Endothelial cell of umbilical vein (primary cell): Measurements from ENCODE around the gene PANX2. TPM values are rescaled to one million over a fixed set of nuclear protein-coding genes. Genes with fewer than 3 reads are reported as not detected.

Experiments
- BruUV-seq: library from RNA; stranded (reverse); fragments of 400-500 nt; replicated peaks from 2 replicates; lab custom pipeline; 2021; lab: Mats Ljungman, UMichigan
- CTCF ChIA-PET: fragments of 300-600, 350-600 bp; sonication (Branson Sonifier 250); formaldehyde crosslinking; loops from one replicate; lab custom pipeline; 2021; ENCODE audit warnings: antibody characterized with exemption, inconsistent platforms; lab: Charles Lee
- POLR2A ChIA-PET: fragments of 300-600, 350-600 bp; sonication (Branson Sonifier 250); formaldehyde crosslinking; loops from one replicate; lab custom pipeline; 2021; ENCODE audit warnings: antibody characterized with exemption, inconsistent platforms; lab: Charles Lee
- DNase-seq: peaks from one replicate; pipeline ENCODE4 v3.0.0-alpha.2; 2011; ENCODE audit warnings: low read depth, low spot score
- FAIRE-seq: peaks from 2 replicates; lab custom pipeline; 2011; peaks lifted over from hg19 to GRCh38; lab: Jason Lieb, UNC
- H2AFZ ChIP-seq: 2 replicates; pipeline ENCODE4 v1.6.0; 2012; ENCODE audit warnings: low read depth, low read length, control low read depth, inconsistent platforms
- H3K27ac ChIP-seq: 2 replicates; pipeline ENCODE4 v1.5.1; 2011; ENCODE audit warnings: low read depth, mild to moderate bottlenecking, control low read depth, low read length, moderate library complexity; ENCODE audit not compliant: insufficient read depth
- H3K27me3 ChIP-seq, 2 experiments: 2 replicates each; pipeline versions ENCODE4 v1.6.0 to v1.6.1; 2011; ENCODE audit warnings: low read length in 2 of 2, mixed read lengths in 1 of 2; ENCODE audit not compliant: control insufficient read depth in 2 of 2, insufficient read depth in 2 of 2
- H3K36me3 ChIP-seq, 2 experiments: 2 replicates in 1 of 2; 3 replicates in 1 of 2; pipeline ENCODE4 v1.5.1; 2011; ENCODE audit warnings: low read length in 2 of 2, mild to moderate bottlenecking in 1 of 2, moderate library complexity in 1 of 2; ENCODE audit not compliant: control insufficient read depth in 2 of 2, insufficient read depth in 2 of 2; ENCODE audit errors: extremely low read depth in 1 of 2
- H3K4me1 ChIP-seq: 3 replicates; pipeline ENCODE4 v1.5.1; 2011; ENCODE audit warnings: mild to moderate bottlenecking, low read length; ENCODE audit not compliant: control insufficient read depth, insufficient read depth; ENCODE audit errors: extremely low read depth
- H3K4me2 ChIP-seq: 2 replicates; pipeline ENCODE4 v1.6.1; 2011; ENCODE audit warnings: low read length, control low read depth, mixed read lengths; ENCODE audit not compliant: insufficient read depth
- H3K4me3 ChIP-seq, 3 experiments: fragments of 200-600 bp in 1 of 3; sonication (generic), shearing (Covaris generic) in 1 of 3; replicated peaks in 1 of 3; 2 replicates each; pipeline ENCODE4 v1.5.1; 2011 to 2016; ENCODE audit warnings: control low read depth in 3 of 3, low read length in 3 of 3, mild to moderate bottlenecking in 2 of 3, inconsistent platforms in 1 of 3, low read depth in 1 of 3, moderate library complexity in 1 of 3; ENCODE audit not compliant: insufficient read depth in 1 of 3
- H3K79me2 ChIP-seq: 2 replicates; pipeline ENCODE4 v1.6.0; 2012; ENCODE audit warnings: low read length, inconsistent platforms; ENCODE audit not compliant: control insufficient read depth, insufficient read depth
- H3K9ac ChIP-seq: replicated peaks from 2 replicates; pipeline ENCODE3; 2011; ENCODE audit warnings: low read length, control low read depth; ENCODE audit not compliant: insufficient read depth; ENCODE audit errors: extremely low read depth
- H3K9me1 ChIP-seq: replicated peaks from 3 replicates; pipeline ENCODE4 v1.6.0; 2011; ENCODE audit warnings: mild to moderate bottlenecking, low read length; ENCODE audit not compliant: control insufficient read depth, insufficient read depth; ENCODE audit errors: extremely low read depth
- H3K9me3 ChIP-seq: replicated peaks from 2 replicates; pipeline ENCODE4 v1.5.1; 2012; ENCODE audit warnings: low read length, inconsistent platforms; ENCODE audit not compliant: control insufficient read depth, insufficient read depth
- H4K20me1 ChIP-seq: replicated peaks from 2 replicates; pipeline ENCODE3; 2011; ENCODE audit warnings: mild to moderate bottlenecking, low read length; ENCODE audit not compliant: control insufficient read depth, insufficient read depth; ENCODE audit errors: extremely low read depth
- EZH2 ChIP-seq: IDR thresholded peaks from 2 replicates; pipeline ENCODE4 v1.6.1; 2012; ENCODE audit warnings: borderline replicate concordance, low read depth, mild to moderate bottlenecking, moderate library complexity, low read length, inconsistent platforms; ENCODE audit not compliant: severe bottlenecking
- FOS ChIP-seq: IDR thresholded peaks from 2 replicates; pipeline ENCODE4 v1.6.1; 2011; ENCODE audit warnings: mild to moderate bottlenecking, low read length, moderate library complexity, borderline replicate concordance; ENCODE audit not compliant: insufficient read depth
- GATA2 ChIP-seq: IDR thresholded peaks from 2 replicates; pipeline ENCODE4 v1.7.0; 2011; ENCODE audit warnings: low read depth, mild to moderate bottlenecking, moderate library complexity, mixed read lengths, low read length; ENCODE audit not compliant: insufficient read length, insufficient read depth
- JUN ChIP-seq: IDR thresholded peaks from 2 replicates; pipeline ENCODE4 v1.6.1; 2011; ENCODE audit warnings: borderline replicate concordance, low read depth; ENCODE audit not compliant: insufficient read length, insufficient read depth
- MYC ChIP-seq: IDR thresholded peaks from one replicate; pipeline ENCODE4 v1.6.1; 2011; ENCODE audit warnings: mild to moderate bottlenecking, low read depth, low read length
- POLR2A ChIP-seq: IDR thresholded peaks from 2 replicates; pipeline ENCODE4 v1.6.1; 2012; ENCODE audit warnings: low read depth, mild to moderate bottlenecking, control low read depth, low read length
- POLR2AphosphoS5 ChIP-seq: IDR thresholded peaks from 2 replicates; pipeline ENCODE4 v1.6.1; 2012; ENCODE audit warnings: low read depth, mild to moderate bottlenecking, control low read depth, low read length, moderate library complexity; ENCODE audit not compliant: insufficient read depth
- dilution Hi-C: fragments of 300-500 bp; cut with MboI; formaldehyde crosslinking; loops from one replicate; pipeline ENCODE4 v1.15.0; 2019; ENCODE audit warnings: low sequenced_read_pairs; ENCODE audit not compliant: extremely low pct_ligation_motif_present
- intact Hi-C: fragments of 100-400 bp; cut with micrococcal nuclease; formaldehyde crosslinking; loops from one replicate; pipeline ENCODE4 v1.10.0; 2022
- polyA plus RNA-seq, 4 experiments: library from polyadenylated mRNA; depleted of rRNA in 3 of 4; stranded (reverse) in 3 of 4; unstranded in 1 of 4; fragments of >200 nt; gene quantifications; 2 replicates each; pipeline versions ENCODE4 v1.2.1 to v1.2.3, GENCODE V29; 2011 to 2012; ENCODE audit warnings: missing spikeins in 1 of 4
- total RNA-seq: library from RNA; stranded (reverse); gene quantifications from 2 replicates; pipeline ENCODE4 v1.2.3, GENCODE V29; 2021
- TF ChIP-seq, protein P1 (sequence below), 2 donors: IDR thresholded peaks; 1 replicate in 1 of 2; 2 replicates in 1 of 2; pipeline ENCODE4 v1.5.1; 2011; ENCODE audit warnings: low read length in 2 of 2, mild to moderate bottlenecking in 2 of 2, moderate library complexity in 2 of 2, control low read depth in 1 of 2, inconsistent platforms in 1 of 2, low read depth in 1 of 2; ENCODE audit not compliant: insufficient read depth in 1 of 2; ENCODE audit errors: extremely low read depth in 1 of 2
- TF ChIP-seq, protein P2 (sequence below): IDR thresholded peaks from 2 replicates; pipeline ENCODE4 v1.6.1; 2011; ENCODE audit not compliant: insufficient read depth, insufficient read length

Gene PANX2
- total and polyA plus RNA-seq, 2 donors (not counting 3 experiments of a cell fraction or from before 2014, with no cell fraction given), result 2.5 to 5.1 TPM

DNA sequence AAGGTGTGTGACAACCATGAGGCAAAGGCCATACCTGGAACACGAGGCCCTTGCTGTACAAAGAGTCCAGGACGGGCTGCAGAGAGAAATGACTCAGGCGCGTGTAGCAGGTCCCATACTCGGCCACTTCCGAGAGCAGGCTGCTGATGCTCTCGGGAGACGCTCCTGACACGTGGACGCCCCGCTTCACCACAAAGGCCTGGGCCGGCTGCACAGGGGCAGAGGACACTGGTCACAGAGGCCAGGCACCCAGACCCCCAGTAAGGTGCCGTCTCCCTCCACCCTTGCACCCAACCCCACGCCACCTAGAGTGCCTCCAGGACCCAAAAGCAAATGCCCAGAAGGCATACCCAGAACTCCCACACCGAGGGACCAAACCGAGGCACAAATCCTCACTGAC is 58.8 kb downstream of the PANX2 start:
- H3K36me3 ChIP-seq, result peaks cover 0 to 23% of the 10 kb centered on the region in 2 experiments
- dilution Hi-C loops (no loop called here), intact Hi-C loops (no loop called here)
- no peak overlapping the region for H3K9ac ChIP-seq
- FAIRE-seq (no peak), DNase-seq (no peak)
- CTCF ChIA-PET, result no interaction called here
- TF ChIP-seq JUN (no peak), EZH2 (no peak), GATA2 (no peak), POLR2AphosphoS5 (no peak), MYC (no peak), POLR2A (no peak), FOS (no peak)
- TF ChIP-seq, protein P1, sequence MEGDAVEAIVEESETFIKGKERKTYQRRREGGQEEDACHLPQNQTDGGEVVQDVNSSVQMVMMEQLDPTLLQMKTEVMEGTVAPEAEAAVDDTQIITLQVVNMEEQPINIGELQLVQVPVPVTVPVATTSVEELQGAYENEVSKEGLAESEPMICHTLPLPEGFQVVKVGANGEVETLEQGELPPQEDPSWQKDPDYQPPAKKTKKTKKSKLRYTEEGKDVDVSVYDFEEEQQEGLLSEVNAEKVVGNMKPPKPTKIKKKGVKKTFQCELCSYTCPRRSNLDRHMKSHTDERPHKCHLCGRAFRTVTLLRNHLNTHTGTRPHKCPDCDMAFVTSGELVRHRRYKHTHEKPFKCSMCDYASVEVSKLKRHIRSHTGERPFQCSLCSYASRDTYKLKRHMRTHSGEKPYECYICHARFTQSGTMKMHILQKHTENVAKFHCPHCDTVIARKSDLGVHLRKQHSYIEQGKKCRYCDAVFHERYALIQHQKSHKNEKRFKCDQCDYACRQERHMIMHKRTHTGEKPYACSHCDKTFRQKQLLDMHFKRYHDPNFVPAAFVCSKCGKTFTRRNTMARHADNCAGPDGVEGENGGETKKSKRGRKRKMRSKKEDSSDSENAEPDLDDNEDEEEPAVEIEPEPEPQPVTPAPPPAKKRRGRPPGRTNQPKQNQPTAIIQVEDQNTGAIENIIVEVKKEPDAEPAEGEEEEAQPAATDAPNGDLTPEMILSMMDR (IDR thresholded peaks at IDR 0.05; ENCODE audit: extremely low read depth in 1 of 2, insufficient read depth in 1 of 2, low read depth in 1 of 2, low read length in 2 of 2), result no peak
- TF ChIP-seq, protein P2, sequence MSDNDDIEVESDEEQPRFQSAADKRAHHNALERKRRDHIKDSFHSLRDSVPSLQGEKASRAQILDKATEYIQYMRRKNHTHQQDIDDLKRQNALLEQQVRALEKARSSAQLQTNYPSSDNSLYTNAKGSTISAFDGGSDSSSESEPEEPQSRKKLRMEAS, result no peak
- H3K4me3 ChIP-seq, result no peak overlapping the region
- no peaks in the 10 kb centered on the region for H3K27me3 ChIP-seq
- H3K4me1 ChIP-seq, result no peaks in the 10 kb centered on the region
- POLR2A ChIA-PET, result no interaction called here
- H3K9me1 ChIP-seq, result no peaks in the 10 kb centered on the region
- BruUV-seq, result no TSS peak
- peaks cover 6% of the 10 kb centered on the region for H3K79me2 ChIP-seq
- H3K9me3 ChIP-seq, result no peaks in the 10 kb centered on the region
- no peak overlapping the region for H3K4me2 ChIP-seq
- H3K27ac ChIP-seq, result no peak overlapping the region
- no peaks in the 10 kb centered on the region for H4K20me1 ChIP-seq
- H2AFZ ChIP-seq, result no peak overlapping the region

Other genes with a start within 250 kb of the PANX2 start
- gene PIM3, start 210.0 kb upstream of the PANX2 start, total RNA-seq, result 185 and 219 TPM in 2 replicates
- gene PIM3, start 210.0 kb upstream of the PANX2 start, polyA plus RNA-seq, result 131 and 172 TPM in 2 replicates
- gene IL17REL, start 158.0 kb upstream of the PANX2 start, total RNA-seq, result 0.12 and 0.15 TPM in 2 replicates
- gene IL17REL, start 158.0 kb upstream of the PANX2 start, polyA plus RNA-seq, result 0.06 TPM in 2 replicates
- gene TTLL8, start 112.4 kb upstream of the PANX2 start, total RNA-seq, result not detected in 2 replicates
- gene TTLL8, start 112.4 kb upstream of the PANX2 start, polyA plus RNA-seq, result not detected in 2 replicates
- gene MLC1, start 85.3 kb upstream of the PANX2 start, total RNA-seq, result not detected in 2 replicates
- not detected in 2 replicates for gene MLC1, start 85.3 kb upstream of the PANX2 start, polyA plus RNA-seq
- gene MOV10L1, start 80.7 kb upstream of the PANX2 start, total RNA-seq, result 35.4 and 37.6 TPM in 2 replicates
- 27.6 and 32.0 TPM in 2 replicates for gene MOV10L1, start 80.7 kb upstream of the PANX2 start, polyA plus RNA-seq
- gene TRABD, start 15.2 kb downstream of the PANX2 start, total RNA-seq, result 46.8 and 48.9 TPM in 2 replicates
- gene TRABD, start 15.2 kb downstream of the PANX2 start, polyA plus RNA-seq, result 48.4 and 58.2 TPM in 2 replicates
- 24.1 and 28.0 TPM in 2 replicates for gene SELENOO, start 30.3 kb downstream of the PANX2 start, total RNA-seq
- 37.5 and 45.8 TPM in 2 replicates for gene SELENOO, start 30.3 kb downstream of the PANX2 start, polyA plus RNA-seq
- 41.5 and 45.3 TPM in 2 replicates for gene TUBGCP6, start 74.3 kb downstream of the PANX2 start, total RNA-seq
- gene TUBGCP6, start 74.3 kb downstream of the PANX2 start, polyA plus RNA-seq, result 33.1 and 42.7 TPM in 2 replicates
- 42.4 and 47.0 TPM in 2 replicates for gene HDAC10, start 80.5 kb downstream of the PANX2 start, total RNA-seq
- 32.6 and 38.3 TPM in 2 replicates for gene HDAC10, start 80.5 kb downstream of the PANX2 start, polyA plus RNA-seq
- 67.9 and 72.3 TPM in 2 replicates for gene MAPK12, start 91.0 kb downstream of the PANX2 start, total RNA-seq
- 86.8 and 90.2 TPM in 2 replicates for gene MAPK12, start 91.0 kb downstream of the PANX2 start, polyA plus RNA-seq
- 26.3 and 29.4 TPM in 2 replicates for gene MAPK11, start 99.6 kb downstream of the PANX2 start, total RNA-seq
- gene MAPK11, start 99.6 kb downstream of the PANX2 start, polyA plus RNA-seq, result 22.8 and 30.2 TPM in 2 replicates
- 134 and 139 TPM in 2 replicates for gene PLXNB2, start 136.9 kb downstream of the PANX2 start, total RNA-seq
- 82.3 and 113 TPM in 2 replicates for gene PLXNB2, start 136.9 kb downstream of the PANX2 start, polyA plus RNA-seq
- 2.9 and 5.9 TPM in 2 replicates for gene DENND6B, start 156.3 kb downstream of the PANX2 start, total RNA-seq
- 4.1 and 6.5 TPM in 2 replicates for gene DENND6B, start 156.3 kb downstream of the PANX2 start, polyA plus RNA-seq
- 46.4 and 54.6 TPM in 2 replicates for gene PPP6R2, start 172.6 kb downstream of the PANX2 start, total RNA-seq
- 38.6 and 41.2 TPM in 2 replicates for gene PPP6R2, start 172.6 kb downstream of the PANX2 start, polyA plus RNA-seq